ENCODE results near the gene C4A.
"Not testable (repeated sequence)": the region's sequence is repeated elsewhere in the genome, so short reads cannot be mapped to it uniquely, and the experiment has no call there.

C4A gene

DNA sequence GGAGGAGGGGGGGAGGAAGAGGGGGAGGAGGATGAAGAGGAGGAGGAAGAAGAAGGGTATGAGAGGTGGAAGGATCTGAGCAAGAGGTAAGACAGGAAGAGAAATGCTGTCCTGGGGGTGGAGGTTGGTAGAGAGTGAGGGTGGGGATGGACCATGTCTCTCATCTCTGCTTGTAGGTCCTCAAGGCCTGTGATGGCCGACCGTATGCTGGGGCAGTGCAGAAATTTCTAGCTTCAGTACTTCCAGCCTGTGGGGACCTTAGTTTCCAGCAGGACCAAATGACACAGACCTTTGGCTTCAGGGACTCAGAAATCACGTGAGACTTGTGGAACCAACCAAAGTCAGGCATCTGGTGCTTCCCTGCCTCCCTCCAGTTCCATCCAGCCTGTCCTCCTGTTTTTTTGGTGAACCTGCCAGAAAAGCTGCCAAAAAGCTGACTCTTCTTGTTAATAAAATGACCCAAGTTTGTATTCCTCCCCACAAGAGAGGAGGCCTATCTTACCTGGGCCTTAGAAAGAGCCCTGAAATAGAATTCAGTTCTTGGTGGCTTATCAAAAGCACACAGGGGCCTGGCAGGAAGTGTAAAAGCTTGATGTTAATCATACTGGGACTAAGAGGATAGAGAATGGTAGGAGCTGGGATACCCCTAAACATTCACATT, 2.5 kb upstream of the C4A start:
- DNase-seq (ENCODE audit: low read depth), result no peak

- DNase-seq (ENCODE audit: low read depth), result not testable (repeated sequence)
Measured at GRCh38 chr6:31980195-31980876, 1.5 kb upstream of the C4A start.

- DNase-seq (ENCODE audit: low read depth), result not testable (repeated sequence)
Measured at GRCh38 chr6:31980998-31981397, 859 bp upstream of the C4A start.

- not testable (repeated sequence) for DNase-seq (ENCODE audit: low read depth)
Measured at GRCh38 chr6:31989363-31989762, 7.5 kb downstream of the C4A start.

DNA sequence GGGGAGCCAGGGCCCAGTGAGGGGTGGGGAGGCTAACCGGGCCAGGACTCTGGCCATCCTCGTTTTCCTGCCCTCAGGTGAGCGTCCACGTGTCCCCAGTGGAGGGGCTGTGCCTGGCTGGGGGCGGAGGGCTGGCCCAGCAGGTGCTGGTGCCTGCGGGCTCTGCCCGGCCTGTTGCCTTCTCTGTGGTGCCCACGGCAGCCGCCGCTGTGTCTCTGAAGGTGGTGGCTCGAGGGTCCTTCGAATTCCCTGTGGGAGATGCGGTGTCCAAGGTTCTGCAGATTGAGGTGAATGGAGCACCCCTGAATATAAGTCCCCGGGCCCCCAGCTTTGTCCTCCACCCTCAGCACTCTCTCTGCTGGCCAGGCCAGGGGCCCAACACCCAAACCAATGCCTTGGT, 12.6 kb downstream of the C4A start:
- DNase-seq (ENCODE audit: low read depth), result not testable (repeated sequence)

GRCh38 chr6:31996385-31996784, 14.5 kb downstream of the C4A start:
- DNase-seq (ENCODE audit: low read depth), result not testable (repeated sequence)

- DNase-seq (ENCODE audit: low read depth), result not testable (repeated sequence)
Measured at GRCh38 chr6:32002546-32003268, 20.9 kb downstream of the C4A start.

DNA sequence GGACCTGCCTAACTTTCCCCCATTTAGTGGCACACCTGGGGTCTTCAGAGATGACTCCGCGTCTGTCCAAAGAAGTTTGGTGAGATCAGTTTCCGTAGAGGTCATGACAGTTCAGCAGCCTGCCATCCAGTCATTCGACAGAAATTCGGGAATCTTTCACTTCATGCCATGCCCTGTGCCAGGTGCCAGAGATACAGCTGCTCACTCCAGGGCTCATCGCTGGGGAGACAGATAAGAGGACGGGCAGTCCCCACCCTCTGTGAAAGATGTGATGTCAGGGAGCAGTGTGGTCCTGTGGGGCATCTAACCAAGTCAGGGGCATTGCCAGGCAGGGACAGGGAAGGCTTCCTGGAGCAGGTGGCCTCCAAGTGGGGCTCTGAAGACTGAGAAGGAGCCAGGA, 21.4 kb downstream of the C4A start:
- DNase-seq (ENCODE audit: low read depth), result not testable (repeated sequence)

DNA sequence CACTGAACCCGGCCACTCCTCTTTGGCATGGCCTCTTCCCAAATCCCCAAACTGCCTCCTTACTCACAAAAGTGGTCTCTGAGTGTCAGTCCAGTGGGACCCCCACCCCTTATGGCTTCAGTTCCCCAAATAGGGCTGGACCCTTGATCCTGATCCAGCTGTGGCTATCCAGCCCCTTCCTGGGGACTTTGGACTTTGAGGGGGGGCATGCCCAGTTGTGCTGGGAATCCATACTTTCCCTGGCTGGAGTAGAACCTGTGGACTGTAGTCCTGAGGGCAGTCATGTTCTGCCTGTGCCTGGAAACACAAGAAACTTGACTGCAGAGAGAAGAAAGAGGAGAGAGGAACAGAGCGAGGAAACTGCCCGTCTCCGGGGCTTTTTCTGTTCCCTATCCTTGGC, 22.5 kb downstream of the C4A start:
- not testable (repeated sequence) for DNase-seq (ENCODE audit: low read depth)

GRCh38 chr6:32004864-32005537, 23.1 kb downstream of the C4A start:
- not testable (repeated sequence) for DNase-seq (ENCODE audit: low read depth)

GRCh38 chr6:32005538-32005880, 23.7 kb downstream of the C4A start:
- not testable (repeated sequence) for DNase-seq (ENCODE audit: low read depth)

DNA sequence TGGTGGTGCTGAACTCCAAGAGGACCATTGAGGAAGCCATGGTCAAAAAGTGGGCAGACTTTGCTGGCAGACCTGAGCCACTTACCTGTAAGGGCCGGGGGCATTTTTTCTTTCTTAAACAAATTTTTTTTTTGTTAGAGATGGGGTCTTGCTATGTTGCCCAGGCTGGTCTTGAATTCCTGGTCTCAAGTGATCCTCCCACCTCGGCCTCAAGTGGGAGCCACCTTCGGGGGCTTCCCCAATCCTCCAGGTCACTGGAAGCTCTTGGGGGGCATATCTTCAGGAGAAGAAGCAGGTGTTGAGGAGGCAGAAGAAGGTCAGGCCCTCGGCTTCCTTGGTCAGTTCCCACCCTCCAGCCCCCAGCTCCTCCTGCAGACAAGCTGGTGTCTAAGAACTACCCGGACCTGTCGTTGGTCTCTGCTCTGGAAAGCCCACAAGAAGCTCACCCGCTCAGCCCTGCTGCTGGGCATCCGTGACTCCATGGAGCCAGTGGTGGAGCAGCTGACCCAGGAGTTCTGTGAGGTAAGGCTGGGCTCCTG, 24.2 kb downstream of the C4A start:
- DNase-seq (ENCODE audit: low read depth), result not testable (repeated sequence)

DNA sequence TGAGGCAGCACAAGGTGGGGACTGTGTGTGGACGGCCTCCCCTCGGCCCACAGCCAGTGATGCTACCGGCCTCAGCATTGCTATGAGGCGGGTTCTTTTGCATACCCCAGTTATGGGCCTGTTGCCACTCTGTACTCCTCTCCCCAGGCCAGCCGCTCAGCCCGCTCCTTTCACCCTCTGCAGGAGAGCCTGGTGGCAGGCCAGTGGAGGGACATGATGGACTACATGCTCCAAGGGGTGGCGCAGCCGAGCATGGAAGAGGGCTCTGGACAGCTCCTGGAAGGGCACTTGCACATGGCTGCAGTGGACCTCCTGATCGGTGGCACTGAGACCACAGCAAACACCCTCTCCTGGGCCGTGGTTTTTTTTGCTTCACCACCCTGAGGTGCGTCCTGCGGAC, 25.2 kb downstream of the C4A start:
- DNase-seq (ENCODE audit: low read depth), result not testable (repeated sequence)

DNA sequence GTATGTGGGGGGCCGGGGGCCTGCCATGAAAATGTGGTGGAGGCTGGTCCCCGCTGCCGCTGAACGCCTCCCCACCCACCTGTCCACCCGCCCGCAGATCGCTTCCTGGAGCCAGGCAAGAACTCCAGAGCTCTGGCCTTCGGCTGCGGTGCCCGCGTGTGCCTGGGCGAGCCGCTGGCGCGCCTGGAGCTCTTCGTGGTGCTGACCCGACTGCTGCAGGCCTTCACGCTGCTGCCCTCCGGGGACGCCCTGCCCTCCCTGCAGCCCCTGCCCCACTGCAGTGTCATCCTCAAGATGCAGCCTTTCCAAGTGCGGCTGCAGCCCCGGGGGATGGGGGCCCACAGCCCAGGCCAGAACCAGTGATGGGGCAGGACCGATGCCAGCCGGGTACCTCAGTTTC, 26.2 kb downstream of the C4A start:
- DNase-seq (ENCODE audit: low read depth), result not testable (repeated sequence)

GRCh38 chr6:32008616-32009015, 26.8 kb downstream of the C4A start:
- DNase-seq (ENCODE audit: low read depth), result peak; percentile 13

- not testable (repeated sequence) for DNase-seq (ENCODE audit: low read depth)
Measured at GRCh38 chr6:32009537-32009936, 27.7 kb downstream of the C4A start.

- not testable (repeated sequence) for DNase-seq (ENCODE audit: low read depth)
Measured at GRCh38 chr6:32010856-32011530, 29.1 kb downstream of the C4A start.

DNA sequence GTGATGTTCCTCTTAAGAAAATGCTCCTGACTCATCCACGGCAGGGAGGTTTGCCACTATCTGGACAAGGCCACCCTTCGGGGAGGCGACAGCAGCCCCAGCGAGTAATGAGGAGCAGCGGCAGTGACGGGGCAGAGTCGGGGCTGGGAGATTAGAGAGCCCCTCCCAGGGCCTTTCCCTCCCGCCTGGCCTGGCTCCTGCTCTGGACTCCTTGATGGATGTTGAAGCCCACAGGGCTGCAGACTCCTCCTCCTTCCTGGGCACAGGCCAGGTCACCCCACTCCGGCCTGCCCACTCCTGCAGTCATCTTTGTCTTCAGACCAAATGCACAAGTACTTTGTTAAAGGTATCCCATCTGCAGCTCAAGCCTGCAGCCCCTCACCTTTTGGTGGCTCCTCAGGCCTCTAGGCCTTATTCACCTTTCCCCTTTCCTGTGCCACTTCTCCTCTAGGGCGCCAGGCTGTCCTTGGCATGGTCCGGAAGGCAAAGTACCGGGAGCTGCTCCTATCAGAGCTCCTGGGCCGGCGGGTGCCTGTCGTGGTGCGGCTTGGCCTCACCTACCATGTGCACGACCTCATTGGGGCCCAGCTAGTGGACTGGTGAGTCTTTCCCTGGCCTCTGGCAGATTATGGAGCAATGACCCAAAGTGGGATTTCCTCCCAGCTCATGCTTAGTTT, 31.2 kb downstream of the C4A start:
- not testable (repeated sequence) for DNase-seq (ENCODE audit: low read depth)

GRCh38 chr6:32013738-32014137, 31.9 kb downstream of the C4A start:
- not testable (repeated sequence) for DNase-seq (ENCODE audit: low read depth)

DNA sequence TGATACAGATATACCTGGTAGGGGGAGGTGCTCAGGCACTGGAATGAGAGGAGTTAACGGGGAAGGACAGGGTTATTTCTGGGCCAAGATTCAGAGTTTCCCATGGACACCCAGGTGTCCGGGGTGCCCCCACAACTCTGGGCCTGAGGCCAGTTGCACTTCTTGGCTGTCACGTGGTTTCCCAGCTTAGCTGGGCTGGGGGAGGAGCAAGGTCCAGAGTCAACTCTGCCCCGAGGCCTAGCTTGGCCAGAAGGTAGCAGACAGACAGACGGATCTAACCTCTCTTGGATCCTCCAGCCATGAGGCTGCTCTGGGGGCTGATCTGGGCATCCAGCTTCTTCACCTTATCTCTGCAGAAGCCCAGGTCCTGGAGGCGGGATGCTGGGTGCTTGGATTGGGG, 32.7 kb downstream of the C4A start, which contains the start of gene C4B:
Gene C4B (plus strand): TSS at position 249 of the 400 bp plus-strand sequence. CDS start 51 bp downstream, at position 300.
- not testable (repeated sequence) for DNase-seq (ENCODE audit: low read depth)

GRCh38 chr6:32022100-32022499, 40.2 kb downstream of the C4A start:
- not testable (repeated sequence) for DNase-seq (ENCODE audit: low read depth)

Data from amniotic epithelial cell (primary cell).